ENCODE data around the gene ZNF385A.

DNA sequence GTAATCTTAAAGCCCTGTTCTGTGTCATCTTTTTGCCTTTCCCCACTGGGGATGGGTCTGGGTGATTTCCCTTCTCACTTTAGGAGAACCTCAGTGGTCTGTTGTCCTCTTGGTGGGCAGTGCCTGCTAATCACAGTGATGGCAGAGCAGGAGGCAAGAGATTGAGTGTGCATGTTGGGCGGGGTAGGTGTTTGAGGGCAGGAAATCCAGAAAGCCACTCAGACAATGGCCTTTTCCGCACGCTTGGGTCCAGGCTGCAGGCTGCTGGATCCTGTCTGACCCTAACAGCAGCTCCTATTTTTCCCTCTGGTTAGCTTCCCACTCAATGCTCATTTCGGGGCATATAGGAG is 48.3 kb upstream of the ZNF385A start:
- TF ChIP-seq, protein P1, sequence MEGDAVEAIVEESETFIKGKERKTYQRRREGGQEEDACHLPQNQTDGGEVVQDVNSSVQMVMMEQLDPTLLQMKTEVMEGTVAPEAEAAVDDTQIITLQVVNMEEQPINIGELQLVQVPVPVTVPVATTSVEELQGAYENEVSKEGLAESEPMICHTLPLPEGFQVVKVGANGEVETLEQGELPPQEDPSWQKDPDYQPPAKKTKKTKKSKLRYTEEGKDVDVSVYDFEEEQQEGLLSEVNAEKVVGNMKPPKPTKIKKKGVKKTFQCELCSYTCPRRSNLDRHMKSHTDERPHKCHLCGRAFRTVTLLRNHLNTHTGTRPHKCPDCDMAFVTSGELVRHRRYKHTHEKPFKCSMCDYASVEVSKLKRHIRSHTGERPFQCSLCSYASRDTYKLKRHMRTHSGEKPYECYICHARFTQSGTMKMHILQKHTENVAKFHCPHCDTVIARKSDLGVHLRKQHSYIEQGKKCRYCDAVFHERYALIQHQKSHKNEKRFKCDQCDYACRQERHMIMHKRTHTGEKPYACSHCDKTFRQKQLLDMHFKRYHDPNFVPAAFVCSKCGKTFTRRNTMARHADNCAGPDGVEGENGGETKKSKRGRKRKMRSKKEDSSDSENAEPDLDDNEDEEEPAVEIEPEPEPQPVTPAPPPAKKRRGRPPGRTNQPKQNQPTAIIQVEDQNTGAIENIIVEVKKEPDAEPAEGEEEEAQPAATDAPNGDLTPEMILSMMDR (IDR thresholded peaks at IDR 0.05): no peak
- TF ChIP-seq POLR2A (IDR thresholded peaks at IDR 0.05): no peak
